ENCODE results near the gene MLLT3. TPM values are rescaled to one million over a fixed set of nuclear protein-coding genes. Genes with fewer than 3 reads are reported as not detected.

The MLLT3 gene
- total and polyA plus RNA-seq, 2 experiments from 2014 or later = 40.0 to 58.3 TPM

- Histone ChIP-seq H3K9me3 (ENCODE audit: low read depth) (no peaks in the 10 kb centered on the region), H3K4me1 (ENCODE audit: low read depth) (peaks cover 16% of the 10 kb centered on the region), H3K4me3 (no peak overlapping the region), H3K27me3 (no peaks in the 10 kb centered on the region), H3K27ac (no peak overlapping the region), H3K36me3 (no peaks in the 10 kb centered on the region)
- TF ChIP-seq CTCF (IDR thresholded peaks at IDR 0.05; ENCODE audit: low read depth, low read length) = peak; percentile 59
- peak in 1 of 2 donors; percentile 83 for DNase-seq (ENCODE audit: low read depth in 1 of 2, low spot score in 1 of 2)
Measured at GRCh38 chr9:20611691-20612287, 10.5 kb downstream of the MLLT3 start.

- H3K27me3 ChIP-seq = no peaks in the 10 kb centered on the region
- no peak overlapping the region for H3K27ac ChIP-seq
- H3K4me1 ChIP-seq (ENCODE audit: low read depth) = peaks cover 24% of the 10 kb centered on the region
- DNase-seq (ENCODE audit: low read depth in 1 of 2, low spot score in 1 of 2) = no peak
- no peak for TF ChIP-seq CTCF (IDR thresholded peaks at IDR 0.05; ENCODE audit: low read depth, low read length)
- no peaks in the 10 kb centered on the region for H3K36me3 ChIP-seq
- H3K4me3 ChIP-seq = no peak overlapping the region
- H3K9me3 ChIP-seq (ENCODE audit: low read depth) = no peaks in the 10 kb centered on the region
Measured at GRCh38 chr9:20610591-20610990, 11.7 kb downstream of the MLLT3 start.

GRCh38 chr9:20608582-20608981, 13.7 kb downstream of the MLLT3 start:
- peaks cover 30% of the 10 kb centered on the region for H3K4me1 ChIP-seq (ENCODE audit: low read depth)
- no peaks in the 10 kb centered on the region for H3K9me3 ChIP-seq (ENCODE audit: low read depth)
- no peak for TF ChIP-seq CTCF (IDR thresholded peaks at IDR 0.05; ENCODE audit: low read depth, low read length)
- no peak overlapping the region for H3K4me3 ChIP-seq
- no peaks in the 10 kb centered on the region for H3K36me3 ChIP-seq
- DNase-seq (ENCODE audit: low read depth in 1 of 2, low spot score in 1 of 2) = no peak
- no peaks in the 10 kb centered on the region for H3K27me3 ChIP-seq
- H3K27ac ChIP-seq = no peak overlapping the region

GRCh38 chr9:20606652-20607051, 15.6 kb downstream of the MLLT3 start:
- H3K4me3 ChIP-seq = no peak overlapping the region
- no peak overlapping the region for H3K27ac ChIP-seq
- H3K36me3 ChIP-seq = no peaks in the 10 kb centered on the region
- no peaks in the 10 kb centered on the region for H3K9me3 ChIP-seq (ENCODE audit: low read depth)
- TF ChIP-seq CTCF (IDR thresholded peaks at IDR 0.05; ENCODE audit: low read depth, low read length) = no peak
- peak in 1 of 2 donors; percentile 20 for DNase-seq (ENCODE audit: low read depth in 1 of 2, low spot score in 1 of 2)
- H3K27me3 ChIP-seq = no peaks in the 10 kb centered on the region
- H3K4me1 ChIP-seq (ENCODE audit: low read depth) = peaks cover 42% of the 10 kb centered on the region

DNA sequence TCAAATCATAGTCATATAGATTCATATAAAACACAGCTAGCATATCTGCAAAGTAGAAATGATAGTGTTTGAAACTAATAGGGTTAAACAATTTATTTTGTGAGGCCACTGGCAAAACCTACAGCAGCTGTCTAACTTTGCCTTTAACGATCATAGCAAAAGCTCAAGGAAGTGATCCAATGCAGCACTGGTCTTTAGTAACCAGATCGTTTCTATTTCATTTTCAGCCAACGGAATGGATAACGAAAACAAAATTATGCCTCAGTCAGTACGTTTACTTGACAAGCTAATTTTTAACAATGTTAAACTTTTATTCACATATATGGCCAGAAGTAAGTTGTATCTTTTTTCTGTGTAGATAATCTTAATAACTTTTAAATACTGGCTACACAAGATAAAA, 17.7 kb downstream of the MLLT3 start:
- peaks cover 40% of the 10 kb centered on the region for H3K4me1 ChIP-seq (ENCODE audit: low read depth)
- no peaks in the 10 kb centered on the region for H3K9me3 ChIP-seq (ENCODE audit: low read depth)
- DNase-seq (ENCODE audit: low read depth in 1 of 2, low spot score in 1 of 2) = peak in 1 of 2 donors; percentile 55
- H3K4me3 ChIP-seq = no peak overlapping the region
- H3K27me3 ChIP-seq = no peaks in the 10 kb centered on the region
- no peak overlapping the region for H3K27ac ChIP-seq
- no peak for TF ChIP-seq CTCF (IDR thresholded peaks at IDR 0.05; ENCODE audit: low read depth, low read length)
- no peaks in the 10 kb centered on the region for H3K36me3 ChIP-seq
